ENCODE results near the gene RHBDL1. TPM values are rescaled to one million over a fixed set of nuclear protein-coding genes. Genes with fewer than 3 reads are reported as not detected.

RHBDL1 gene
- total RNA-seq, 3 donors from 2014 or later (not counting 1 experiment from before 2014, with no cell fraction given): 2.9 to 4.2 (median 4.2) TPM

DNA sequence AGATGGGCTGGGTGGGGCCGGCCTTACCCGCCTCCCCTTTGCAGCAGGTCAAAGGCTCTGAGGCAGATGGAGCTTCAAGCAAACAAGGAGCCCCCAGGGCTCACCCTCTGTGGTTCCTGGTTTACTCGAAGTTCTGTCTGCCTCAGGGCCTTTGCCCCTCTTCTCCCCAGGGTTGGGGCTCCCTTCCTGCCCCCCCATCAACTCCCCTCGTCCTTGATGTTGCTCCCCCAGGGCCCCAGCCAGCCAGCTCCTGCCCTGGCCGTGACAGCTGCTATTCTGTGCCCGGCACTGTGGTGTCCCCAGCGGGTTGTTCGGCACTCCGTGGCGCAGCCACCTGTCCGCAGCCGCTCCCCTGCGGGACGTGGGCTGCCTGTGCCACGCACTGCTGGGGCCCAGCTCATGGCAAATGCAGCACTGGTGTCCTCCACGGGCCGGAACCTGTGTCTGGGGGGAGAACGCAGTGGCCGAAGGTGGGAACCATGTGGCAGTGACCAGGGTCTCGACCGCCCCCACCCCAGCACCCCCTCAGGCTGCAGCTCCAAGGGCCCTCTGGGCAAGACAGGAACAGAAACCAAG lies 35.1 kb downstream of the RHBDL1 start:
- no peak overlapping the region for H3K27ac ChIP-seq (ENCODE audit: low read length)
- no peaks in the 10 kb centered on the region for H3K4me1 Mint-ChIP-seq
- no peaks in the 10 kb centered on the region for H3K36me3 ChIP-seq (ENCODE audit: control insufficient read depth, insufficient read depth, low read length)
- no peak overlapping the region for H3K4me3 Mint-ChIP-seq
- peaks cover 8 to 17% of the 10 kb centered on the region in 2 donors for H3K27me3 Mint-ChIP-seq (ENCODE audit: low read depth in 2 of 2)
- H3K36me3 Mint-ChIP-seq: no peaks in the 10 kb centered on the region
- H3K27me3 ChIP-seq (ENCODE audit: control insufficient read depth, insufficient read depth, low read length): peaks cover 23% of the 10 kb centered on the region
- H3K9me3 ChIP-seq (ENCODE audit: control insufficient read depth, insufficient read depth, low read length): no peaks in the 10 kb centered on the region
- intact Hi-C loops (cut with micrococcal nuclease): loop anchor here (2.0 to 10.0 kb wide), 2 partner anchors 74 to 344 kb away; no protein-coding TSS in a partner anchor
- no peak for ATAC-seq
- H3K4me1 ChIP-seq (ENCODE audit: control insufficient read depth, insufficient read depth, low read length): peaks cover 13% of the 10 kb centered on the region
- no peaks in the 10 kb centered on the region for H3K9me3 Mint-ChIP-seq
- H3K27ac Mint-ChIP-seq: no peak overlapping the region
- H3K4me3 ChIP-seq (ENCODE audit: low read length): no peak overlapping the region
- TF ChIP-seq, protein P1, sequence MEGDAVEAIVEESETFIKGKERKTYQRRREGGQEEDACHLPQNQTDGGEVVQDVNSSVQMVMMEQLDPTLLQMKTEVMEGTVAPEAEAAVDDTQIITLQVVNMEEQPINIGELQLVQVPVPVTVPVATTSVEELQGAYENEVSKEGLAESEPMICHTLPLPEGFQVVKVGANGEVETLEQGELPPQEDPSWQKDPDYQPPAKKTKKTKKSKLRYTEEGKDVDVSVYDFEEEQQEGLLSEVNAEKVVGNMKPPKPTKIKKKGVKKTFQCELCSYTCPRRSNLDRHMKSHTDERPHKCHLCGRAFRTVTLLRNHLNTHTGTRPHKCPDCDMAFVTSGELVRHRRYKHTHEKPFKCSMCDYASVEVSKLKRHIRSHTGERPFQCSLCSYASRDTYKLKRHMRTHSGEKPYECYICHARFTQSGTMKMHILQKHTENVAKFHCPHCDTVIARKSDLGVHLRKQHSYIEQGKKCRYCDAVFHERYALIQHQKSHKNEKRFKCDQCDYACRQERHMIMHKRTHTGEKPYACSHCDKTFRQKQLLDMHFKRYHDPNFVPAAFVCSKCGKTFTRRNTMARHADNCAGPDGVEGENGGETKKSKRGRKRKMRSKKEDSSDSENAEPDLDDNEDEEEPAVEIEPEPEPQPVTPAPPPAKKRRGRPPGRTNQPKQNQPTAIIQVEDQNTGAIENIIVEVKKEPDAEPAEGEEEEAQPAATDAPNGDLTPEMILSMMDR (IDR thresholded peaks at IDR 0.05): no peak
- WGBS (ENCODE audit: insufficient coverage): 69% methylated on average over 21 of the region's 21 CpGs
- DNase-seq: no peak

DNA sequence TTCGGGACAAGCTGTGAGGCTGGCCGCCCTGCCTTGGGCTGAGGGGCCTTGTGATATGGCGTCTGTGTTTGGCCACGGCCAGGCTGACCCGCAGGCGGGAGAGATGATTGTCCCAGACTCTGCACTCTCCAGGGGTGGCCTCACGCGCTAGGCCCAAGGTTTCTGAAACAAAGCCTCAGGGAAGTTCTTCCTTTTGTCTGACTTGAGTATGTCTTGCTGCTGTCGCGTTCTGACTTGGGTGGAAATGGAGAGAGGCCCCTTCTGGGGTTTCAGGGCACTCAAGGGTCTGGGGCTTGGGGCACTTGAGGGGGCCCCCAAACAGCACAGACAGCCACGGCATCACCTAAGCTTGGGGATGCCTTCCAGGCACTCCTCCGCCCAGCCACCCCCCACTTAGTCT lies 35.6 kb downstream of the RHBDL1 start:
- no peaks in the 10 kb centered on the region for H3K9me3 Mint-ChIP-seq
- H3K27me3 Mint-ChIP-seq (ENCODE audit: low read depth in 2 of 2): peaks cover 8 to 17% of the 10 kb centered on the region in 2 donors
- no peak overlapping the region for H3K27ac Mint-ChIP-seq
- no peaks in the 10 kb centered on the region for H3K36me3 Mint-ChIP-seq
- no peak overlapping the region for H3K4me3 ChIP-seq (ENCODE audit: low read length)
- H3K4me1 Mint-ChIP-seq: peaks cover 0 to 4% of the 10 kb centered on the region in 2 donors
- ATAC-seq (no peak), DNase-seq (no peak)
- TF ChIP-seq, protein P1 (IDR thresholded peaks at IDR 0.05): no peak
- no peaks in the 10 kb centered on the region for H3K9me3 ChIP-seq (ENCODE audit: control insufficient read depth, insufficient read depth, low read length)
- peaks cover 17% of the 10 kb centered on the region for H3K4me1 ChIP-seq (ENCODE audit: control insufficient read depth, insufficient read depth, low read length)
- H3K36me3 ChIP-seq (ENCODE audit: control insufficient read depth, insufficient read depth, low read length): no peaks in the 10 kb centered on the region
- intact Hi-C loops (cut with micrococcal nuclease): loop anchor here (2.0 to 10.0 kb wide), 2 partner anchors 74 to 344 kb away; no protein-coding TSS in a partner anchor
- WGBS (ENCODE audit: insufficient coverage): 75% methylated on average over 12 of the region's 12 CpGs
- H3K27me3 ChIP-seq (ENCODE audit: control insufficient read depth, insufficient read depth, low read length): peaks cover 26% of the 10 kb centered on the region
- H3K4me3 Mint-ChIP-seq: no peak overlapping the region
- H3K27ac ChIP-seq (ENCODE audit: low read length): no peak overlapping the region

DNA sequence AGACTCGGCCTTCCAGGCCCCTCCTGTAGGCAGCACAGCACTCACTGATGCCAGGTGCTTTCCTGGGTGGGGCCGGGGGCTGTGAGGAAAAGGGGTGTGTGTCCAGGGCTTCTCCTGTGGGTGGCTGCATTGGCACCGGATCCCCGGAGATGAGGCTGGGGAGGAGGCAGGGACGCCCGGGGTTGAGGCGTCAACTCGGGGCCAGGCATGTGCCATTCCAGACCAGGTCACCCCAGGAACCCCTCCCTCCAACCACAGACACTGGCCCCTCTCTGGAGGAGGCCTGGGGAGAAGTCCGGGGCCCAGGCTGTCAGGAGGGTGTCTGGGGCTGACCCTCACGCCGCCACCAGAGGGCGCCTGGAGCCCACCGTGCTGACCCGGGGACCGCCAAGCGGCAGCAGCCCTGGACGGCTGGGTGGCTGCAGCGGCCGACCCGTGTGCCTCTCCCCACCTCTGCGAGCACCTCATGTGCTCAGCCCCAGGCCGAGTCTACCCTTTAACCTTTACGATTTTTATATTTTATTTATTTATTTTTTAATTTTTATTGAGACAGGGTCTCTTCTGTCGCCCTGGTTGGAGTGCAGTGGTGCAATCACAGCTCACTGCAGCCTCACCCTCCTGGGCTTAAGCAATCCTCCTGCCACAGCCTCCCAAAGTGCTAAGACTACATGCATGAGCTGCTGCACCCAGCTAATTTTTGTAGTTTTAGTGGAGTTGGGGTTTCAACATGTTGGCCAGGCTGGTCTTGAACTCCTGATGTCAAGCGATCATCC lies 36.3 kb downstream of the RHBDL1 start:
- H3K27me3 Mint-ChIP-seq (ENCODE audit: low read depth in 2 of 2): peaks cover 8 to 14% of the 10 kb centered on the region in 2 donors
- Histone ChIP-seq H3K27ac (ENCODE audit: low read length) (no peak overlapping the region), H3K4me1 (ENCODE audit: control insufficient read depth, insufficient read depth, low read length) (peaks cover 16% of the 10 kb centered on the region), H3K27me3 (ENCODE audit: control insufficient read depth, insufficient read depth, low read length) (peaks cover 27% of the 10 kb centered on the region), H3K4me3 (ENCODE audit: low read length) (no peak overlapping the region), H3K9me3 (ENCODE audit: control insufficient read depth, insufficient read depth, low read length) (no peaks in the 10 kb centered on the region), H3K36me3 (ENCODE audit: control insufficient read depth, insufficient read depth, low read length) (no peaks in the 10 kb centered on the region)
- TF ChIP-seq, protein P1 (IDR thresholded peaks at IDR 0.05): peak; percentile 95
- H3K27ac Mint-ChIP-seq: no peak overlapping the region
- 6% methylated on average over 21 of the region's 25 CpGs for WGBS (ENCODE audit: insufficient coverage)
- H3K36me3 Mint-ChIP-seq: no peaks in the 10 kb centered on the region
- peaks cover 0 to 9% of the 10 kb centered on the region in 2 donors for H3K4me1 Mint-ChIP-seq
- DNase-seq: peak; percentile 82 to 89
- peak; percentile 63 to 79 (median 64) for ATAC-seq
- H3K9me3 Mint-ChIP-seq: no peaks in the 10 kb centered on the region
- intact Hi-C loops (cut with micrococcal nuclease): loop anchor here (2.0 to 10.0 kb wide), 2 partner anchors 73 to 343 kb away; no protein-coding TSS in a partner anchor
- H3K4me3 Mint-ChIP-seq: no peak overlapping the region

Data from natural killer cell (primary cell).